Subcutaneous abdominal adipose tissue (tissue), 5 donors: Measurements from ENCODE around the gene MAOA.
A peak's percentile ranks its signal among the peaks of the same experiment; 100 is the strongest.
"Not testable (repeated sequence)": the region's sequence is repeated elsewhere in the genome, so short reads cannot be mapped to it uniquely, and the experiment has no call there.

Experiments used
- H3K27ac ChIP-seq: one replicate; pipeline ENCODE4 v1.7.0; 2013; ENCODE audit warnings: low read depth, mild to moderate bottlenecking, inconsistent platforms, low read length, moderate library complexity
- H3K27me3 ChIP-seq, 5 donors: one replicate each; pipeline ENCODE4 v1.7.0; 2013; ENCODE audit warnings: low read length in 5 of 5, inconsistent platforms in 1 of 5; ENCODE audit not compliant: control insufficient read depth in 5 of 5, insufficient read depth in 4 of 5
- H3K36me3 ChIP-seq, 5 donors: one replicate each; pipeline ENCODE4 v1.7.0; 2013; ENCODE audit warnings: low read length in 5 of 5; ENCODE audit not compliant: control insufficient read depth in 5 of 5, insufficient read depth in 5 of 5
- H3K4me1 ChIP-seq, 5 donors: one replicate each; pipeline ENCODE4 v1.7.0; 2013; ENCODE audit warnings: low read length in 5 of 5, mild to moderate bottlenecking in 3 of 5, moderate library complexity in 1 of 5; ENCODE audit not compliant: control insufficient read depth in 5 of 5, insufficient read depth in 5 of 5
- H3K4me3 ChIP-seq, 5 donors: one replicate each; pipeline ENCODE4 v1.7.0; 2013; ENCODE audit warnings: low read length in 5 of 5, low read depth in 1 of 5
- H3K9ac ChIP-seq, 5 donors: one replicate each; pipeline ENCODE4 v1.7.0; 2013; ENCODE audit warnings: low read length in 5 of 5, mild to moderate bottlenecking in 4 of 5, moderate library complexity in 3 of 5
- H3K9me3 ChIP-seq, 5 donors: one replicate each; pipeline ENCODE4 v1.7.0; 2013; ENCODE audit warnings: low read length in 5 of 5; ENCODE audit not compliant: control insufficient read depth in 5 of 5
- donor health status: healthy.
- donor health status: healthy.
- donor health status: healthy.
- donor health status: healthy.
- donor health status: healthy.

MAOA gene

GRCh38 chrX:43725227-43725626 is 69.1 kb downstream of the MAOA start:
- H3K9ac ChIP-seq, H3K27ac ChIP-seq, H3K36me3 ChIP-seq, H3K4me3 ChIP-seq, H3K27me3 ChIP-seq: not testable (repeated sequence)
- Histone ChIP-seq H3K4me1 (peaks cover 0 to 11% (median 5%) of the 10 kb centered on the region in 5 donors), H3K9me3 (peaks cover 0 to 11% (median 6%) of the 10 kb centered on the region in 5 donors)

GRCh38 chrX:43727254-43727653 is 71.2 kb downstream of the MAOA start:
- Histone ChIP-seq H3K4me1 (peaks cover 0 to 11% (median 5%) of the 10 kb centered on the region in 5 donors), H3K36me3 (peaks cover 3 to 13% (median 12%) of the 10 kb centered on the region in 5 donors), H3K27ac (peak overlapping the region; percentile 76)
- H3K9ac ChIP-seq, H3K9me3 ChIP-seq, H3K4me3 ChIP-seq, H3K27me3 ChIP-seq: not testable (repeated sequence)

DNA sequence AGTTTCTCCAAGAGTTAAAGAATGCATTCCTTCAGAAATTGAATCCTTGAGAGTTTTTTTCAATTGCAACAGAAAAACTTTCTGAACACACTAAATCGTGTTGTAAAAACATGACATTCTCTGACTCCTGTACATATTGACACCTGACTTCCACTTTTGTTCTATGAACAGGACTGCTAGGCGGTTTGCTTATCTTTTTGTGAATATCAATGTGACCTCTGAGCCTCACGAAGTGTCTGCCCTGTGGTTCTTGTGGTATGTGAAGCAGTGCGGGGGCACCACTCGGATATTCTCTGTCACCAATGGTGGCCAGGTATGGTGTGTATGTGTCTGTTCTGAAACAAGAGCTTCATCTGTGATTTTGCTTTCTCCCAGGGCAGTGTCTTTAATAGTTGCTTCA is 71.9 kb downstream of the MAOA start:
- Histone ChIP-seq H3K27ac (peak overlapping the region; percentile 76), H3K4me1 (peaks cover 0 to 11% (median 5%) of the 10 kb centered on the region in 5 donors), H3K9me3 (no peaks in the 10 kb centered on the region)

GRCh38 chrX:43728966-43729365 is 72.9 kb downstream of the MAOA start:
- H3K9me3 ChIP-seq, result no peaks in the 10 kb centered on the region

More for the DNA sequence above, 71.9 kb downstream of the MAOA start:
- peaks cover 5 to 18% (median 14%) of the 10 kb centered on the region in 5 donors for H3K36me3 ChIP-seq
- peaks cover 0 to 2% (median 0%) of the 10 kb centered on the region in 5 donors for H3K27me3 ChIP-seq
- H3K4me3 ChIP-seq, result no peak overlapping the region
- no peak overlapping the region for H3K9ac ChIP-seq

GRCh38 chrX:43731086-43731485 is 75.0 kb downstream of the MAOA start:
- peaks cover 8 to 24% (median 14%) of the 10 kb centered on the region in 5 donors for H3K36me3 ChIP-seq
- H3K4me1 ChIP-seq, result peaks cover 0 to 11% (median 5%) of the 10 kb centered on the region in 5 donors

More at GRCh38 chrX:43728966-43729365, 72.9 kb downstream of the MAOA start:
- H3K27me3 ChIP-seq, result peaks cover 0 to 2% (median 0%) of the 10 kb centered on the region in 5 donors
- H3K4me1 ChIP-seq, result peaks cover 0 to 11% (median 5%) of the 10 kb centered on the region in 5 donors
- peaks cover 8 to 24% (median 14%) of the 10 kb centered on the region in 5 donors for H3K36me3 ChIP-seq
- peak overlapping the region; percentile 76 for H3K27ac ChIP-seq
- H3K4me3 ChIP-seq, result no peak overlapping the region
- no peak overlapping the region for H3K9ac ChIP-seq

GRCh38 chrX:43733699-43734098 is 77.6 kb downstream of the MAOA start:
- H3K4me3 ChIP-seq, result no peak overlapping the region
- peaks cover 0 to 3% (median 0%) of the 10 kb centered on the region in 5 donors for H3K27me3 ChIP-seq
- no peak overlapping the region for H3K27ac ChIP-seq
- peaks cover 8 to 26% (median 20%) of the 10 kb centered on the region in 5 donors for H3K36me3 ChIP-seq
- no peak overlapping the region for H3K9ac ChIP-seq
- H3K9me3 ChIP-seq, result no peaks in the 10 kb centered on the region
- peaks cover 0 to 6% (median under 1%) of the 10 kb centered on the region in 5 donors for H3K4me1 ChIP-seq

More at GRCh38 chrX:43731086-43731485, 75.0 kb downstream of the MAOA start:
- peaks cover 0 to 2% (median 0%) of the 10 kb centered on the region in 5 donors for H3K27me3 ChIP-seq
- no peak overlapping the region for H3K9ac ChIP-seq
- H3K4me3 ChIP-seq, result no peak overlapping the region
- H3K9me3 ChIP-seq, result no peaks in the 10 kb centered on the region
- no peak overlapping the region for H3K27ac ChIP-seq

- Histone ChIP-seq H3K27me3 (peaks cover 0 to 3% (median 0%) of the 10 kb centered on the region in 5 donors), H3K36me3 (peaks cover 8 to 26% (median 20%) of the 10 kb centered on the region in 5 donors), H3K27ac (no peak overlapping the region)
Observed at GRCh38 chrX:43734444-43734843, 78.3 kb downstream of the MAOA start.

DNA sequence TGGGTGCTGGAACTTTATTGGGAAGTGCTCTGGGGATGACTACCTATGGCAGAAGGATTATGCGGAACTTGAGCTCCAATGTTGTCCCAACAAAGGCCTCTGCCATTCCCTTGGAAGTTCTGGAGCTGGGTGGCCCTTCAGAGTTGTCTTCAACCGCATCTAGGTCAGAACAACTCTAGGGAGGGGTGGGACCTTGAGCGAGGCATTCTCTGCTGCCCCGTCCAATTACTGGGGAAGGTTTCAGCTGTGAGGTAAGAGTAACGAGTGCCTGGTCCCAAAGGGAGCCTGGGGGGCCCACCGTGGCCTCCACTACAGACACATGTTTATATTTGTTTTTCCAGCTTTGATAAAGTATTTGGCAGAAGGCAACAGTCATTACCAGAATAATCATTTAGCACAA is 79.4 kb downstream of the MAOA start:
- Histone ChIP-seq H3K27me3 (peaks cover 0 to 3% (median 0%) of the 10 kb centered on the region in 5 donors), H3K27ac (no peak overlapping the region), H3K4me3 (no peak overlapping the region)

More at GRCh38 chrX:43734444-43734843, 78.3 kb downstream of the MAOA start:
- Histone ChIP-seq H3K9me3 (no peaks in the 10 kb centered on the region), H3K9ac (no peak overlapping the region), H3K4me1 (peaks cover 0 to 2% (median 0%) of the 10 kb centered on the region in 5 donors), H3K4me3 (no peak overlapping the region)

DNA sequence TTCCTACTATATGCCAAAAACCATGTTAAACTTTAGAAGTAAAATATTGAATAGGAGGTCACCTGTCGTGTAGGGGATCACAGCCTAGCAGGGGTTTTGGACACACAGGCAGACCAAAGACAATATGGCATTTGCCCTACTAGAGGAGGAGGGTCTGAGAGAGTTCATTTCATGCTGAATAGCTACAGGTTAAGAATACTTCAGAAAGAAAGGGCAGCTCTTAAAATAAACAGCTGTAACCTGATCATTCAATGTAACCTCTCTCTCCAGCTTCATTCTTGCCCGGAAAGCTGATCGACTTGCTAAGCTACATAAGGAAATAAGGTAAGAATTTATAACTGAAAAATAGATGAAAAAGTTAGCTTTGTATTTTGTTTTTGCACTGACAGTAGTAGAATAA is 79.9 kb downstream of the MAOA start:
- Histone ChIP-seq H3K27ac (no peak overlapping the region), H3K9ac (no peak overlapping the region), H3K4me1 (peaks cover 0 to 3% (median 1%) of the 10 kb centered on the region in 5 donors), H3K9me3 (no peaks in the 10 kb centered on the region), H3K27me3 (peaks cover 0 to 3% (median 0%) of the 10 kb centered on the region in 5 donors), H3K4me3 (no peak overlapping the region), H3K36me3 (peaks cover 8 to 26% (median 22%) of the 10 kb centered on the region in 5 donors)

More for the DNA sequence above, 79.4 kb downstream of the MAOA start:
- Histone ChIP-seq H3K4me1 (peaks cover 0 to 2% (median 0%) of the 10 kb centered on the region in 5 donors), H3K9me3 (no peaks in the 10 kb centered on the region), H3K36me3 (peaks cover 8 to 26% (median 22%) of the 10 kb centered on the region in 5 donors), H3K9ac (no peak overlapping the region)

DNA sequence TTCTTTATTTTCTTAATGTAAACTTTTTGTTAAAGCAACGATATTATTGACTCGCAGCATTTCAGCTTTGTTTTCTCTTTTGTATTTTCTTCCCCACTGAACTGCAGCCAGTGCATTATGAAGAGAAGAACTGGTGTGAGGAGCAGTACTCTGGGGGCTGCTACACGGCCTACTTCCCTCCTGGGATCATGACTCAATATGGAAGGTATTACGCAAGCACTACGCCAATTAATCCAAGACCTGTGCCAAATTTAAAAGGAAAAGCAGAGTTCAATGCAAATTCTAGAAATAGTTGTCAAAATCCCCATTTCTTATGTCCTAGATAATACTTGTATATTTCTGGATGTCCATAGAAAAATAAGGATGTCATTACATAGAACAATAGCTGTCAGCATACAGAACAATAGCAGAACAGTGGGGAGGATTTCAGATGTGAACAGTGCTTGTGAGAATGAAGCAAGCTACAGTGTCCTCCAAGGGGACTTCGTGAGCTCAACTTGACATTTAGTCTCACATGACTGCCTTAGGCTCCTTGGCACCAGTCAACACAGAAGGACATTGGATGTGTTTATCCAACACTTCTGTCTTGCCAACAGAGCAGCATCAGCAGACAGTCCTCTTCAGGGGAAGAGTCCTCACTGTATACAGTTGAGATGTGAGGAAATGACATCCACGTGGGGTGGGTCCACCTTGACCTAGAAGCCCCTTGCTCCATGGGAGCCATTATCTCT is 85.9 kb downstream of the MAOA start:
- H3K27me3 ChIP-seq, result peaks cover 0 to 11% (median 4%) of the 10 kb centered on the region in 5 donors
- H3K4me3 ChIP-seq, result no peak overlapping the region
- peaks cover 2 to 30% (median 28%) of the 10 kb centered on the region in 5 donors for H3K4me1 ChIP-seq
- peak overlapping the region; percentile 75 for H3K27ac ChIP-seq
- H3K9ac ChIP-seq, result peak overlapping the region in 1 of 5 donors; percentile 2
- peaks cover 5 to 28% (median 11%) of the 10 kb centered on the region in 5 donors for H3K36me3 ChIP-seq
- peaks cover 0 to 2% (median 0%) of the 10 kb centered on the region in 5 donors for H3K9me3 ChIP-seq
